ENCODE measurements around the gene CCDC68.

- TF ChIP-seq CTCF (IDR thresholded peaks at IDR 0.05) (no peak), POLR2A (IDR thresholded peaks at IDR 0.05) (no peak)
These were observed 70.9 kb downstream of the CCDC68 start for GRCh38 chr18:54888378-54888777.

Data from testis (tissue), 2 donors.